Heart right ventricle (tissue), 16 donors: ENCODE data around the gene C2CD2. TPM values are rescaled to one million over a fixed set of nuclear protein-coding genes. Genes with fewer than 3 reads are reported as not detected.

Experiments used
- ATAC-seq, 8 donors: fragments of 200-7000 bp; cut with Tn5 transposase; one replicate each; pipeline ENCODE4 v1.9.1; 2020; ENCODE audit warnings: mild to moderate bottlenecking in 8 of 8, moderate library complexity in 8 of 8, moderate number of reproducible peaks in 1 of 8
- DNase-seq, 2 donors: peaks; one replicate each; pipeline ENCODE4 v3.0.0-alpha.2; 2020
- H3K27ac ChIP-seq, 10 donors: fragments of 200-600 bp; sonication (generic) in 2 of 10; one replicate each; pipeline versions ENCODE4 v1.5.0 to v1.8.0; 2020 to 2022; ENCODE audit warnings: mild to moderate bottlenecking in 3 of 10
- H3K27me3 ChIP-seq, 7 donors: fragments of 200-600 bp; one replicate each; pipeline ENCODE4 v1.8.0; 2021 to 2022; ENCODE audit warnings: mild to moderate bottlenecking in 2 of 7
- H3K36me3 ChIP-seq, 9 donors: fragments of 200-600 bp; sonication (generic) in 1 of 9; one replicate each; pipeline versions ENCODE4 v1.5.0 to v1.8.0; 2020 to 2022; ENCODE audit warnings: mild to moderate bottlenecking in 2 of 9
- H3K4me1 ChIP-seq, 9 donors: fragments of 200-600 bp; sonication (generic) in 1 of 9; one replicate each; pipeline versions ENCODE4 v1.5.0 to v1.8.0; 2020 to 2022; ENCODE audit warnings: mild to moderate bottlenecking in 4 of 9
- H3K4me3 ChIP-seq, 10 donors: fragments of 200-600 bp; sonication (generic) in 2 of 10; one replicate each; pipeline versions ENCODE4 v1.5.0 to v1.8.0; 2020 to 2022; ENCODE audit warnings: mild to moderate bottlenecking in 7 of 10, moderate library complexity in 2 of 10
- H3K9me3 ChIP-seq, 11 donors: fragments of 200-600 bp in 10 of 11; sonication (generic) in 2 of 11; one replicate each; pipeline versions ENCODE4 v1.5.0 to v1.8.0; 2013 to 2022; ENCODE audit warnings: mild to moderate bottlenecking in 2 of 11, control low read depth in 1 of 11, moderate library complexity in 1 of 11
- CTCF ChIP-seq, 9 donors: fragments of 200-600 bp; sonication (generic) in 2 of 9; IDR thresholded peaks; one replicate each; pipeline versions ENCODE4 v1.5.0 to v1.8.0; 2021 to 2022; ENCODE audit warnings: antibody characterized with exemption in 9 of 9, mild to moderate bottlenecking in 5 of 9, moderate library complexity in 1 of 9
- WGBS, 2 donors: extraction: QIAGEN DNeasy Blood & Tissue Kit; methylation state at CpG; one replicate each; pipeline ENCODE4 v1.1.7; 2013; ENCODE audit warnings: inconsistent platforms in 1 of 2; 5-methylcytosine and 5-hydroxymethylcytosine counted together
- intact Hi-C, 10 donors: fragments of 100-400 bp; cut with DNase I; formaldehyde crosslinking; loops; one replicate each; pipeline versions ENCODE4 v1.11.1 to v1.14.2; 2022
- long read RNA-seq, 3 donors: library from polyadenylated mRNA; unstranded; transcript quantifications; one replicate each; pipeline ENCODE4 v2.0.0, GENCODE V29; 2020 to 2021
- polyA plus RNA-seq, 2 donors: library from polyadenylated mRNA; stranded (reverse); fragments of 200-250 nt; gene quantifications; one replicate each; pipeline ENCODE4 v1.2.3, GENCODE V29; 2013
- total RNA-seq, 10 donors: library from RNA; stranded (reverse); fragmentation: NEBNext Ultra II Directional in 3 of 10; extraction: Animal tissue kit (Norgen Biotek cat#: 25700) in 3 of 10; gene quantifications; one replicate each; pipeline versions ENCODE4 v1.2.1 to v1.2.4, GENCODE V29; 2021 to 2023
- donor health status: Arrhythmogenic right ventricular cardiomyopathy.
- donor health status: ischemic (EF 13 %, LVEDD 7.1; RV severe dilation, severe dysfunction).
- donor health status: healthy with polysubstance abuse.
- donor health status: DM: no; HTN: yes; CAD: no.
- donor health status: DM: no; HTN: no; CAD: no.
- donor health status: ischemic (EF 25% LVEDD 6.9; RV normal size, moderate dysfunction).
- donor health status: ischemic (EF 25% LVEDD 5.7; RV mildly dilated, moderate dysfunction).
- donor health status: healthy.
- donor health status: DM: yes; HTN: yes; CAD: no.
- donor health status: Ischemic cardiomyopathy.
- donor health status: ischemic (EF 35%, LVEDD 5.7; RV mildly dilated, moderate dysfunction).
- donor health status: nonischemic (EF 11% LVEDD 7.7; RV severe dilation, severe dysfunction).
- donor health status: DM: yes; HTN: yes; CAD: no.
- donor health status: PGD.
- donor health status: ischemic (EF 29% LVEDD 5.4; RV normal size, mild dysfunction).
- donor health status: nonischemic (EF 23%, LVEDD 6.1; RV moderate dilation, normal function).

The C2CD2 gene
- total RNA-seq (10 to 100 TPM in 1 of 10 donors, 1 to 10 TPM in 9; 4.5 to 11.1 (median 6.9) TPM), polyA plus RNA-seq (1 to 10 TPM; 5.2 to 6.1 TPM)
- long read RNA-seq, donor 1, full-length matches to known transcripts = 2 of 8 reads
- long read RNA-seq, donor 1, partial matches to known transcripts = 4 of 8 reads
- long read RNA-seq, donor 1, other reads (novel, unspliced or antisense) = 2 of 8 reads
- long read RNA-seq, donor 2, full-length matches to known transcripts = 3 of 6 reads
- long read RNA-seq, donor 2, partial matches to known transcripts = 1 of 6 reads
- long read RNA-seq, donor 2, other reads (novel, unspliced or antisense) = 2 of 6 reads
- long read RNA-seq, donor 3, full-length matches to known transcripts = 1 of 3 reads
- long read RNA-seq, donor 3, partial matches to known transcripts = 1 of 3 reads
- long read RNA-seq, donor 3, other reads (novel, unspliced or antisense) = 1 of 3 reads

GRCh38 chr21:41953831-41954653 is at the start of gene C2CD2:
Gene C2CD2, minus strand, starts transcription at chr21:41954018. Its CDS starts 370 bp downstream, at chr21:41953648.
- ATAC-seq (peak; percentile 64 to 89 (median 77)), DNase-seq (peak; percentile 69 to 82)
- peak within 1 kb of the TSS; percentile 12 to 91 (median 80) for H3K4me3 ChIP-seq
- TF ChIP-seq CTCF (IDR thresholded peaks at IDR 0.05) = peak in 2 of 9 donors; percentile 11 to 18
- H3K27me3 ChIP-seq = peaks cover 0 to 9% (median 0%) of the 10 kb centered on the region in 7 donors
- H3K9me3 ChIP-seq = no peaks in the 10 kb centered on the region
- peaks cover 0 to 5% (median 0%) of the 10 kb centered on the region in 9 donors for H3K36me3 ChIP-seq
- peak within 1 kb of the TSS; percentile 50 to 88 (median 79) for H3K27ac ChIP-seq
- intact Hi-C loops = loop anchor here in 5 of 10 donors (5.0 to 10.0 kb wide), 4 partner anchors 51 to 161 kb away; no protein-coding TSS in a partner anchor
- WGBS, 2 donors = 5 to 9% methylated on average over 39 to 84 of the region's 85 CpGs
- H3K4me1 ChIP-seq = peaks cover 11 to 66% (median 41%) of the 10 kb centered on the region in 9 donors

GRCh38 chr21:42003051-42003461 is 49.2 kb upstream of the C2CD2 start:
- Histone ChIP-seq H3K9me3 (no peaks in the 10 kb centered on the region), H3K27me3 (no peaks in the 10 kb centered on the region), H3K4me3 (no peak overlapping the region), H3K27ac (no peak overlapping the region), H3K36me3 (peaks cover 0 to 56% (median 5%) of the 10 kb centered on the region in 9 donors), H3K4me1 (peaks cover 0 to 9% (median 0%) of the 10 kb centered on the region in 9 donors)
- no peak for DNase-seq
- WGBS, 2 donors = 74 to 85% methylated on average over 4 of the region's 4 CpGs
- no peak for TF ChIP-seq CTCF (IDR thresholded peaks at IDR 0.05)
- no peak for ATAC-seq
- intact Hi-C loops = loop anchor here in 1 of 10 donors (10.0 kb wide), 1 partner anchor 48 kb away; the partner anchor contains the start of gene C2CD2

- DNase-seq (no peak), ATAC-seq (no peak)
- H3K27me3 ChIP-seq = no peaks in the 10 kb centered on the region
- intact Hi-C loops = loop anchor here in 1 of 10 donors (10.0 kb wide), 1 partner anchor 48 kb away; the partner anchor contains the start of gene C2CD2
- no peak overlapping the region for H3K4me3 ChIP-seq
- peaks cover 0 to 7% (median 0%) of the 10 kb centered on the region in 9 donors for H3K4me1 ChIP-seq
- TF ChIP-seq CTCF (IDR thresholded peaks at IDR 0.05) = no peak
- peaks cover 0 to 55% (median 5%) of the 10 kb centered on the region in 9 donors for H3K36me3 ChIP-seq
- WGBS, 2 donors = 89 to 93% methylated on average over 14 of the region's 14 CpGs
- H3K9me3 ChIP-seq = no peaks in the 10 kb centered on the region
- H3K27ac ChIP-seq = no peak overlapping the region
These were observed 48.7 kb upstream of the C2CD2 start for GRCh38 chr21:42002421-42002958.
